Measurements from ENCODE around the gene PBX3. TPM values are rescaled to one million over a fixed set of nuclear protein-coding genes. Genes with fewer than 3 reads are reported as not detected.
"Not testable (repeated sequence)": the region's sequence is repeated elsewhere in the genome, so short reads cannot be mapped to it uniquely, and the experiment has no call there.

Gene PBX3
- total RNA-seq, 2 experiments from 2014 or later, result 40.8 to 54.6 TPM

GRCh38 chr9:125821078-125821477 lies 73.9 kb downstream of the PBX3 start:
- H2AFZ ChIP-seq (ENCODE audit: low read length), result peak overlapping the region; percentile 14; the same call in 1 of the 2 replicates
- TSS peak; percentile 37 for BruUV-seq (replicated peaks)
- intact Hi-C loops (cut with micrococcal nuclease; ENCODE audit: unreplicated experiment), result loop anchor here (2.0 kb wide), 1 partner anchor 74 kb away; the partner anchor contains the start of gene PBX3

DNA sequence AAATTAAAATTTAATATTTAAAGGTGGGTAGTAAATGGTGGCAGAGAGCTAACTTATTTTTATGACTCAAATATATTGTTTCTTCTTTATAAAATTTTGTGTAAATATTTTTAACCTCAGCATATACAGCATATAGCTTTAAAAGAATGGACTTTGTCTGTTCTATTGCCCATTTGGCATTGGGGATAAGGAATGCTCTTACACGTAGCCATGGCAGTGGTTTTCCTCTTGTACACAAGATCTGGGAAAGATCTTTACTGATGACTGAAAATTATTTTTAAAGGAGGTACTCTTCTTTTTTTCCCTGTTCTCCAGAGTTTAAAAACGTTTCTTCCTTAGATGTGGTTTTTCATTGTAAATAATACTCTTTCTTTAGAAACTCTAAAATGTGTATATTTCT lies 75.0 kb downstream of the PBX3 start:
- no peaks in the 10 kb centered on the region for H3K36me3 ChIP-seq (ENCODE audit: insufficient read depth, low read length)
- H3K4me2 ChIP-seq (ENCODE audit: low read length), result peak overlapping the region; percentile 66
- H3K79me2 ChIP-seq (ENCODE audit: insufficient read depth, low read depth, low read length), result peaks cover 11% of the 10 kb centered on the region; the same call in 1 of the 2 replicates
- intact Hi-C loops (cut with micrococcal nuclease; ENCODE audit: unreplicated experiment), result no loop called here
- H3K9me3 ChIP-seq (ENCODE audit: low read length), result no peaks in the 10 kb centered on the region
- peaks cover 48% of the 10 kb centered on the region for H3K4me1 ChIP-seq (ENCODE audit: insufficient read depth, low read length, poor library complexity, severe bottlenecking)
- no peak overlapping the region for H3K27ac ChIP-seq (ENCODE audit: low read depth, low read length, poor library complexity, severe bottlenecking)
- no peak for DNase-seq (ENCODE audit: low spot score)
- TF ChIP-seq EZH2phosphoT487 (IDR thresholded peaks at IDR 0.05; ENCODE audit: borderline replicate concordance, low read depth, low read length), result no peak
- TF ChIP-seq, protein P1, sequence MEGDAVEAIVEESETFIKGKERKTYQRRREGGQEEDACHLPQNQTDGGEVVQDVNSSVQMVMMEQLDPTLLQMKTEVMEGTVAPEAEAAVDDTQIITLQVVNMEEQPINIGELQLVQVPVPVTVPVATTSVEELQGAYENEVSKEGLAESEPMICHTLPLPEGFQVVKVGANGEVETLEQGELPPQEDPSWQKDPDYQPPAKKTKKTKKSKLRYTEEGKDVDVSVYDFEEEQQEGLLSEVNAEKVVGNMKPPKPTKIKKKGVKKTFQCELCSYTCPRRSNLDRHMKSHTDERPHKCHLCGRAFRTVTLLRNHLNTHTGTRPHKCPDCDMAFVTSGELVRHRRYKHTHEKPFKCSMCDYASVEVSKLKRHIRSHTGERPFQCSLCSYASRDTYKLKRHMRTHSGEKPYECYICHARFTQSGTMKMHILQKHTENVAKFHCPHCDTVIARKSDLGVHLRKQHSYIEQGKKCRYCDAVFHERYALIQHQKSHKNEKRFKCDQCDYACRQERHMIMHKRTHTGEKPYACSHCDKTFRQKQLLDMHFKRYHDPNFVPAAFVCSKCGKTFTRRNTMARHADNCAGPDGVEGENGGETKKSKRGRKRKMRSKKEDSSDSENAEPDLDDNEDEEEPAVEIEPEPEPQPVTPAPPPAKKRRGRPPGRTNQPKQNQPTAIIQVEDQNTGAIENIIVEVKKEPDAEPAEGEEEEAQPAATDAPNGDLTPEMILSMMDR (conservative IDR thresholded peaks at IDR 0.05; ENCODE audit: low read length), result no peak
- no peaks in the 10 kb centered on the region for H3K9me2 ChIP-seq (ENCODE audit: insufficient read depth, low read length)
- H4K20me1 ChIP-seq (ENCODE audit: insufficient read depth, low read length), result no peaks in the 10 kb centered on the region
- peak overlapping the region; percentile 24 for H2AFZ ChIP-seq (ENCODE audit: low read length)
- no TSS peak for BruUV-seq (replicated peaks)
- no peak overlapping the region for H3K4me3 ChIP-seq (ENCODE audit: low read depth, low read length, poor library complexity, severe bottlenecking)
- CTCF ChIA-PET (ENCODE audit: unreplicated experiment), result no interaction called here
- POLR2A ChIA-PET, result interaction anchor here (0.8 kb wide), 1 partner anchor 9 kb away, joined by 3 read pairs; no protein-coding TSS in a partner anchor

More at GRCh38 chr9:125821078-125821477, 73.9 kb downstream of the PBX3 start:
- Histone ChIP-seq H3K4me3 (ENCODE audit: low read depth, low read length, poor library complexity, severe bottlenecking) (peak overlapping the region; percentile 37), H3K4me2 (ENCODE audit: low read length) (peak overlapping the region; percentile 66), H3K4me1 (ENCODE audit: insufficient read depth, low read length, poor library complexity, severe bottlenecking) (peaks cover 48% of the 10 kb centered on the region), H3K9me3 (ENCODE audit: low read length) (no peaks in the 10 kb centered on the region), H3K36me3 (ENCODE audit: insufficient read depth, low read length) (no peaks in the 10 kb centered on the region), H4K20me1 (ENCODE audit: insufficient read depth, low read length) (no peaks in the 10 kb centered on the region), H3K79me2 (ENCODE audit: insufficient read depth, low read depth, low read length) (peaks cover 11% of the 10 kb centered on the region; the same call in 1 of the 2 replicates), H3K27ac (ENCODE audit: low read depth, low read length, poor library complexity, severe bottlenecking) (peak overlapping the region; percentile 12), H3K9me2 (ENCODE audit: insufficient read depth, low read length) (no peaks in the 10 kb centered on the region)
- TF ChIP-seq EZH2phosphoT487 (IDR thresholded peaks at IDR 0.05; ENCODE audit: borderline replicate concordance, low read depth, low read length), result no peak
- TF ChIP-seq, protein P1 (conservative IDR thresholded peaks at IDR 0.05; ENCODE audit: low read length), result no peak
- POLR2A ChIA-PET, result interaction anchor here (0.8 to 1.1 kb wide), 3 partner anchors 9 to 39 kb away, joined by 3 read pairs; no protein-coding TSS in a partner anchor
- CTCF ChIA-PET (ENCODE audit: unreplicated experiment), result interaction anchor here (1.1 kb wide), 1 partner anchor 9 kb away, joined by 3 read pairs; no protein-coding TSS in a partner anchor
- no peak for DNase-seq (ENCODE audit: low spot score)

- Histone ChIP-seq H3K27ac (ENCODE audit: low read depth, low read length, poor library complexity, severe bottlenecking) (no peak overlapping the region), H3K9me3 (ENCODE audit: low read length) (no peaks in the 10 kb centered on the region), H3K79me2 (ENCODE audit: insufficient read depth, low read depth, low read length) (peaks cover 11% of the 10 kb centered on the region; the same call in 1 of the 2 replicates), H4K20me1 (ENCODE audit: insufficient read depth, low read length) (no peaks in the 10 kb centered on the region), H3K36me3 (ENCODE audit: insufficient read depth, low read length) (no peaks in the 10 kb centered on the region), H3K9me2 (ENCODE audit: insufficient read depth, low read length) (no peaks in the 10 kb centered on the region), H3K4me3 (ENCODE audit: low read depth, low read length, poor library complexity, severe bottlenecking) (no peak overlapping the region), H3K4me1 (ENCODE audit: insufficient read depth, low read length, poor library complexity, severe bottlenecking) (peaks cover 48% of the 10 kb centered on the region), H2AFZ (ENCODE audit: low read length) (0 out of 2 replicates have a peak overlapping the region, but pooled peaks have one; percentile 4), H3K4me2 (ENCODE audit: low read length) (peak overlapping the region; percentile 66)
- CTCF ChIA-PET (ENCODE audit: unreplicated experiment), result no interaction called here
- no TSS peak for BruUV-seq (replicated peaks)
- POLR2A ChIA-PET, result interaction anchor here (0.6 to 0.8 kb wide), 2 partner anchors 10 to 36 kb away, joined by 3 read pairs; no protein-coding TSS in a partner anchor
- no peak for TF ChIP-seq EZH2phosphoT487 (IDR thresholded peaks at IDR 0.05; ENCODE audit: borderline replicate concordance, low read depth, low read length)
- intact Hi-C loops (cut with micrococcal nuclease; ENCODE audit: unreplicated experiment), result no loop called here
- no peak for DNase-seq (ENCODE audit: low spot score)
Measured at GRCh38 chr9:125822902-125823301, 75.7 kb downstream of the PBX3 start.

DNA sequence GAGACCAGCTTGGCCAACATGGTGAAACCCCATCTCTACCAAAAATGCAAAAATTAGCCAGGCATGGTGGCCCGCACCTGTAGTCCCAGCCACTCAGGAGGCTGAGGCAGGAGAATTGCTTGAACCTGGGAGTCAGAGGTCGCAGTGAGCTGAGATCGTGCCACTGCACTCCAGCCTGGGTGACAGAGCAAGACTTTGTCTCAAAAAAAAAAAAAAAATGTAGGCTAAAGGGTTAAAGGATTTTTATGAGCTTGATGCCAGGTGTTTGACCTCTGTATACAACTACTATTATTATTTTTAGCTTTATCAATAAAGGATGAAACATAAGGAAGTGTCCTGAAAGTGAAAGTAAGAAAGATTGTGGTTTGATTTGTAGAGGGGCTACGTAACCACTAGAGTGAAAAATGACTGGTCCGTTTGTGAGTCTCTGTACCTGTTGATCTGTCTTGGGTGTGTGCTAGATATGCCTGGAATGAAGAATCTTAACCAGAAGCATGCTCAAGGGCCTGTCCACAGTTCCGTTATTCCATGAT lies 76.8 kb downstream of the PBX3 start:
- peak; percentile 43 for DNase-seq (ENCODE audit: low spot score)
- H3K9me2 ChIP-seq (ENCODE audit: insufficient read depth, low read length); CTCF ChIA-PET (ENCODE audit: unreplicated experiment); H3K36me3 ChIP-seq (ENCODE audit: insufficient read depth, low read length); intact Hi-C loops (cut with micrococcal nuclease; ENCODE audit: unreplicated experiment); H3K9me3 ChIP-seq (ENCODE audit: low read length); H4K20me1 ChIP-seq (ENCODE audit: insufficient read depth, low read length); BruUV-seq (replicated peaks): not testable (repeated sequence)
- Histone ChIP-seq H3K4me3 (ENCODE audit: low read depth, low read length, poor library complexity, severe bottlenecking) (peak overlapping the region; percentile 42), H3K4me1 (ENCODE audit: insufficient read depth, low read length, poor library complexity, severe bottlenecking) (peaks cover 48% of the 10 kb centered on the region), H3K79me2 (ENCODE audit: insufficient read depth, low read depth, low read length) (peaks cover 11% of the 10 kb centered on the region; the same call in 1 of the 2 replicates), H3K27ac (ENCODE audit: low read depth, low read length, poor library complexity, severe bottlenecking) (peak overlapping the region; percentile 3), H2AFZ (ENCODE audit: low read length) (peak overlapping the region; percentile 44; the same call in 1 of the 2 replicates), H3K4me2 (ENCODE audit: low read length) (peak overlapping the region; percentile 66)
- POLR2A ChIA-PET, result interaction anchor here (0.7 to 0.8 kb wide), 2 partner anchors 13 to 129 kb away, joined by 3 read pairs; no protein-coding TSS in a partner anchor

All from OCI-LY7 (cell line).